ENCODE measurements around the gene CCDC15.

DNA sequence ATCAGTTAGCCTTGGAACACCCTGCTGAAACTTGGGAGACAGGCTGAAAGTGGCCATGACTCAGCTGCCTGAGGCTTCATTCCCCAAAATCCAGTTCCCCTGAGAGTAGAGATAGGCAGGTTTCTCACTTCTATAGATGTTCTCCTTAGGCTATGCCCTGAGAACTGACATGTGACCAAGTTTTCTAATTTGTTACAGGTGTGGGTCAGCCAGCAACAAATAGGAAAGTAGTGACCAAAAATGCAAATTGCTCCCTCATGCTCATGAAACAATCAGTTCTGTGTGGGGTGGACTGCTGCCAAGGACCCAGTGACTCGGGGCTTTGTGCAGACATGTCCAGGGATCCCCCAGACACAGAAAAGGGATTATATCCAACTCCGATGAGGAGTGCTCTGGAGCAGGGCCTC lies 7.3 kb upstream of the CCDC15 start:
- TF ChIP-seq, protein P1, sequence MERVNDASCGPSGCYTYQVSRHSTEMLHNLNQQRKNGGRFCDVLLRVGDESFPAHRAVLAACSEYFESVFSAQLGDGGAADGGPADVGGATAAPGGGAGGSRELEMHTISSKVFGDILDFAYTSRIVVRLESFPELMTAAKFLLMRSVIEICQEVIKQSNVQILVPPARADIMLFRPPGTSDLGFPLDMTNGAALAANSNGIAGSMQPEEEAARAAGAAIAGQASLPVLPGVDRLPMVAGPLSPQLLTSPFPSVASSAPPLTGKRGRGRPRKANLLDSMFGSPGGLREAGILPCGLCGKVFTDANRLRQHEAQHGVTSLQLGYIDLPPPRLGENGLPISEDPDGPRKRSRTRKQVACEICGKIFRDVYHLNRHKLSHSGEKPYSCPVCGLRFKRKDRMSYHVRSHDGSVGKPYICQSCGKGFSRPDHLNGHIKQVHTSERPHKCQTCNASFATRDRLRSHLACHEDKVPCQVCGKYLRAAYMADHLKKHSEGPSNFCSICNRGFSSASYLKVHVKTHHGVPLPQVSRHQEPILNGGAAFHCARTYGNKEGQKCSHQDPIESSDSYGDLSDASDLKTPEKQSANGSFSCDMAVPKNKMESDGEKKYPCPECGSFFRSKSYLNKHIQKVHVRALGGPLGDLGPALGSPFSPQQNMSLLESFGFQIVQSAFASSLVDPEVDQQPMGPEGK (CRISPR knock-in tag; IDR thresholded peaks at IDR 0.05; ENCODE audit: borderline replicate concordance): no peak
- TF ChIP-seq ZFP30 (CRISPR knock-in tag; IDR thresholded peaks at IDR 0.05): no peak
- no peak for TF ChIP-seq RARB (CRISPR knock-in tag; IDR thresholded peaks at IDR 0.05)
- TF ChIP-seq GLIS3 (CRISPR knock-in tag; IDR thresholded peaks at IDR 0.05): no peak
- TF ChIP-seq PPARA (CRISPR knock-in tag; IDR thresholded peaks at IDR 0.05; ENCODE audit: borderline replicate concordance): no peak
- TF ChIP-seq, protein P2, sequence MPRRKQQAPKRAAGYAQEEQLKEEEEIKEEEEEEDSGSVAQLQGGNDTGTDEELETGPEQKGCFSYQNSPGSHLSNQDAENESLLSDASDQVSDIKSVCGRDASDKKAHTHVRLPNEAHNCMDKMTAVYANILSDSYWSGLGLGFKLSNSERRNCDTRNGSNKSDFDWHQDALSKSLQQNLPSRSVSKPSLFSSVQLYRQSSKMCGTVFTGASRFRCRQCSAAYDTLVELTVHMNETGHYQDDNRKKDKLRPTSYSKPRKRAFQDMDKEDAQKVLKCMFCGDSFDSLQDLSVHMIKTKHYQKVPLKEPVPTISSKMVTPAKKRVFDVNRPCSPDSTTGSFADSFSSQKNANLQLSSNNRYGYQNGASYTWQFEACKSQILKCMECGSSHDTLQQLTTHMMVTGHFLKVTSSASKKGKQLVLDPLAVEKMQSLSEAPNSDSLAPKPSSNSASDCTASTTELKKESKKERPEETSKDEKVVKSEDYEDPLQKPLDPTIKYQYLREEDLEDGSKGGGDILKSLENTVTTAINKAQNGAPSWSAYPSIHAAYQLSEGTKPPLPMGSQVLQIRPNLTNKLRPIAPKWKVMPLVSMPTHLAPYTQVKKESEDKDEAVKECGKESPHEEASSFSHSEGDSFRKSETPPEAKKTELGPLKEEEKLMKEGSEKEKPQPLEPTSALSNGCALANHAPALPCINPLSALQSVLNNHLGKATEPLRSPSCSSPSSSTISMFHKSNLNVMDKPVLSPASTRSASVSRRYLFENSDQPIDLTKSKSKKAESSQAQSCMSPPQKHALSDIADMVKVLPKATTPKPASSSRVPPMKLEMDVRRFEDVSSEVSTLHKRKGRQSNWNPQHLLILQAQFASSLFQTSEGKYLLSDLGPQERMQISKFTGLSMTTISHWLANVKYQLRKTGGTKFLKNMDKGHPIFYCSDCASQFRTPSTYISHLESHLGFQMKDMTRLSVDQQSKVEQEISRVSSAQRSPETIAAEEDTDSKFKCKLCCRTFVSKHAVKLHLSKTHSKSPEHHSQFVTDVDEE (CRISPR knock-in tag; IDR thresholded peaks at IDR 0.05): no peak
- no peak for TF ChIP-seq TCF4 (CRISPR knock-in tag; IDR thresholded peaks at IDR 0.05; ENCODE audit: borderline replicate concordance)
- TF ChIP-seq ZNF8 (CRISPR knock-in tag; IDR thresholded peaks at IDR 0.05): no peak
- no peak for TF ChIP-seq ZC3H10 (CRISPR knock-in tag; IDR thresholded peaks at IDR 0.05)
- TF ChIP-seq ZFP3 (CRISPR knock-in tag; IDR thresholded peaks at IDR 0.05): no peak

Data from SK-N-SH treated with all-trans-retinoic acid at 6 μM for 48 hours (cell line).